ENCODE data around the gene PCAT7. TPM values are rescaled to one million over a fixed set of nuclear protein-coding genes. Genes with fewer than 3 reads are reported as not detected.

Gene PCAT7
- total and polyA plus RNA-seq, 10 of the 15 experiments (the other 5 are each of a cell fraction or from before 2014, with no cell fraction given), result 0.04 TPM; not detected in 9

DNA sequence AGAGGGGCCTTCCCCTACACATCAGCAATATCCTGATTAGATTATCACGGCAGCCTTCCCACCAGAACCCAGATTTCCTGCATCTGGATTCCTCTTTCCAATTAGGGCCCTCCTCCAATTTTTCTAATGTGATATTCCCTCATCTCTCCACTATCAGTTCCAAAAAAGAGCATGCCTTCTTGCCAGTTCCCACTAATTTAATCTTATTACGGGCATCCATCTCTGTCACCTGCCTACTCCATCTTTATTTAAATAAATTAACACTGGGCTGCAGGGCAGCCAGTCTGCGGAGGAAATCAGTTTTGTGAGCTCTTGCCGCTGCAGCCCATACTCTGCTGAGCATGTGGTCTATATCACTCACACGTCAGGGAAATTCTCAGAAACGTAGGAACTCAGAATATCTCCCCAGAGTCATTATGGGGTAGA lies 55.3 kb downstream of the PCAT7 start:
- in situ Hi-C loops (cut with MboI), result no loop called here
- peaks cover 0 to 10% of the 10 kb centered on the region in 2 experiments; a peak in 2 of 4 replicates for H3K27me3 ChIP-seq (replicated peaks in 1 of 2; ENCODE audit: control insufficient read depth in 2 of 2, insufficient read depth in 2 of 2, low read length in 1 of 2)
- no peak overlapping the region for H3K9ac ChIP-seq (ENCODE audit: control insufficient read depth, insufficient read depth, low read length)
- no peaks in the 10 kb centered on the region for H3K79me2 ChIP-seq (ENCODE audit: control insufficient read depth, insufficient read depth, low read length)
- no peak overlapping the region for H3K27ac ChIP-seq (ENCODE audit: control insufficient read depth, insufficient read depth)
- no peak overlapping the region for H3K4me3 ChIP-seq
- 48% methylated on average over 6 of the region's 6 CpGs for WGBS (ENCODE audit: insufficient coverage, insufficient replicate concordance, low lambda C conversion rate, missing lambda C conversion rate)
- H3K36me3 ChIP-seq (ENCODE audit: control insufficient read depth in 2 of 2, insufficient read depth in 2 of 2, low read length in 1 of 2), result no peaks in the 10 kb centered on the region
- CTCF ChIA-PET, result interaction anchor here (0.9 kb wide), 1 partner anchor 13 kb away, joined by 3 read pairs; no protein-coding TSS in a partner anchor
- no peaks in the 10 kb centered on the region for H4K20me1 ChIP-seq (ENCODE audit: control insufficient read depth, insufficient read depth)
- FAIRE-seq, result no peak
- POLR2A ChIA-PET, result no interaction called here
- intact Hi-C loops (cut with micrococcal nuclease; ENCODE audit: unreplicated experiment), result no loop called here
- BruUV-seq (replicated peaks), result no TSS peak
- DNase-seq (ENCODE audit: low read depth, low spot score), result no peak
- RAD21 ChIA-PET (ENCODE audit: unreplicated experiment), result no interaction called here
- peaks cover 3% of the 10 kb centered on the region; the same call in 1 of the 2 replicates for H3K4me1 ChIP-seq (ENCODE audit: control insufficient read depth, insufficient read depth, low read length)
- SMC1A ChIA-PET (ENCODE audit: uncharacterized antibody, unreplicated experiment), result no interaction called here
- ATAC-seq, result no peak
- H3K4me2 ChIP-seq (ENCODE audit: control insufficient read depth, insufficient read depth), result no peak overlapping the region
- no peaks in the 10 kb centered on the region for H3K9me3 ChIP-seq (replicated peaks; ENCODE audit: control insufficient read depth, insufficient read depth, low read length)
- H2AFZ ChIP-seq (ENCODE audit: control insufficient read depth, low read depth, low read length), result no peak overlapping the region
- TF ChIP-seq CREM (IDR thresholded peaks at IDR 0.05; ENCODE audit: low read depth) (no peak), SIX5 (IDR thresholded peaks at IDR 0.05; ENCODE audit: low read depth, low read length, severe bottlenecking) (no peak), RCOR1 (conservative IDR thresholded peaks at IDR 0.05; ENCODE audit: low read depth, low read length) (no peak), ATF7 (IDR thresholded peaks at IDR 0.05; ENCODE audit: low read depth) (no peak), TCF7 (IDR thresholded peaks at IDR 0.05; ENCODE audit: borderline replicate concordance) (no peak), GABPA (IDR thresholded peaks at IDR 0.05; ENCODE audit: low read depth) (no peak), PAX5 (IDR thresholded peaks at IDR 0.05; ENCODE audit: borderline replicate concordance, low read depth, low read length) (no peak), PML (IDR thresholded peaks at IDR 0.05; ENCODE audit: low read length) (no peak), BMI1 (IDR thresholded peaks at IDR 0.05; ENCODE audit: borderline replicate concordance) (no peak), EZH2 (IDR thresholded peaks at IDR 0.05; ENCODE audit: borderline replicate concordance, control insufficient read depth, low read depth, low read length) (no peak), POLR2AphosphoS5 (IDR thresholded peaks at IDR 0.05; ENCODE audit: low read length) (no peak), POU2F2 (IDR thresholded peaks at IDR 0.05; ENCODE audit: borderline replicate concordance, low read depth, low read length) (no peak), TCF12 (IDR thresholded peaks at IDR 0.05; ENCODE audit: low read depth, low read length) (no peak), NR2F1 (conservative IDR thresholded peaks at IDR 0.05) (no peak)
- TF ChIP-seq, protein P1, sequence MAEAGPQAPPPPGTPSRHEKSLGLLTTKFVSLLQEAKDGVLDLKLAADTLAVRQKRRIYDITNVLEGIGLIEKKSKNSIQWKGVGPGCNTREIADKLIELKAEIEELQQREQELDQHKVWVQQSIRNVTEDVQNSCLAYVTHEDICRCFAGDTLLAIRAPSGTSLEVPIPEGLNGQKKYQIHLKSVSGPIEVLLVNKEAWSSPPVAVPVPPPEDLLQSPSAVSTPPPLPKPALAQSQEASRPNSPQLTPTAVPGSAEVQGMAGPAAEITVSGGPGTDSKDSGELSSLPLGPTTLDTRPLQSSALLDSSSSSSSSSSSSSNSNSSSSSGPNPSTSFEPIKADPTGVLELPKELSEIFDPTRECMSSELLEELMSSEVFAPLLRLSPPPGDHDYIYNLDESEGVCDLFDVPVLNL (IDR thresholded peaks at IDR 0.05; ENCODE audit: low read depth, low read length), result no peak
- TF ChIP-seq, protein P2, sequence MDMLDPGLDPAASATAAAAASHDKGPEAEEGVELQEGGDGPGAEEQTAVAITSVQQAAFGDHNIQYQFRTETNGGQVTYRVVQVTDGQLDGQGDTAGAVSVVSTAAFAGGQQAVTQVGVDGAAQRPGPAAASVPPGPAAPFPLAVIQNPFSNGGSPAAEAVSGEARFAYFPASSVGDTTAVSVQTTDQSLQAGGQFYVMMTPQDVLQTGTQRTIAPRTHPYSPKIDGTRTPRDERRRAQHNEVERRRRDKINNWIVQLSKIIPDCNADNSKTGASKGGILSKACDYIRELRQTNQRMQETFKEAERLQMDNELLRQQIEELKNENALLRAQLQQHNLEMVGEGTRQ (IDR thresholded peaks at IDR 0.05; ENCODE audit: borderline replicate concordance, low read depth, low read length), result no peak
- TF ChIP-seq, protein P3, sequence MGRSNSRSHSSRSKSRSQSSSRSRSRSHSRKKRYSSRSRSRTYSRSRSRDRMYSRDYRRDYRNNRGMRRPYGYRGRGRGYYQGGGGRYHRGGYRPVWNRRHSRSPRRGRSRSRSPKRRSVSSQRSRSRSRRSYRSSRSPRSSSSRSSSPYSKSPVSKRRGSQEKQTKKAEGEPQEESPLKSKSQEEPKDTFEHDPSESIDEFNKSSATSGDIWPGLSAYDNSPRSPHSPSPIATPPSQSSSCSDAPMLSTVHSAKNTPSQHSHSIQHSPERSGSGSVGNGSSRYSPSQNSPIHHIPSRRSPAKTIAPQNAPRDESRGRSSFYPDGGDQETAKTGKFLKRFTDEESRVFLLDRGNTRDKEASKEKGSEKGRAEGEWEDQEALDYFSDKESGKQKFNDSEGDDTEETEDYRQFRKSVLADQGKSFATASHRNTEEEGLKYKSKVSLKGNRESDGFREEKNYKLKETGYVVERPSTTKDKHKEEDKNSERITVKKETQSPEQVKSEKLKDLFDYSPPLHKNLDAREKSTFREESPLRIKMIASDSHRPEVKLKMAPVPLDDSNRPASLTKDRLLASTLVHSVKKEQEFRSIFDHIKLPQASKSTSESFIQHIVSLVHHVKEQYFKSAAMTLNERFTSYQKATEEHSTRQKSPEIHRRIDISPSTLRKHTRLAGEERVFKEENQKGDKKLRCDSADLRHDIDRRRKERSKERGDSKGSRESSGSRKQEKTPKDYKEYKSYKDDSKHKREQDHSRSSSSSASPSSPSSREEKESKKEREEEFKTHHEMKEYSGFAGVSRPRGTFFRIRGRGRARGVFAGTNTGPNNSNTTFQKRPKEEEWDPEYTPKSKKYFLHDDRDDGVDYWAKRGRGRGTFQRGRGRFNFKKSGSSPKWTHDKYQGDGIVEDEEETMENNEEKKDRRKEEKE (IDR thresholded peaks at IDR 0.05), result no peak
- TF ChIP-seq, protein P4, sequence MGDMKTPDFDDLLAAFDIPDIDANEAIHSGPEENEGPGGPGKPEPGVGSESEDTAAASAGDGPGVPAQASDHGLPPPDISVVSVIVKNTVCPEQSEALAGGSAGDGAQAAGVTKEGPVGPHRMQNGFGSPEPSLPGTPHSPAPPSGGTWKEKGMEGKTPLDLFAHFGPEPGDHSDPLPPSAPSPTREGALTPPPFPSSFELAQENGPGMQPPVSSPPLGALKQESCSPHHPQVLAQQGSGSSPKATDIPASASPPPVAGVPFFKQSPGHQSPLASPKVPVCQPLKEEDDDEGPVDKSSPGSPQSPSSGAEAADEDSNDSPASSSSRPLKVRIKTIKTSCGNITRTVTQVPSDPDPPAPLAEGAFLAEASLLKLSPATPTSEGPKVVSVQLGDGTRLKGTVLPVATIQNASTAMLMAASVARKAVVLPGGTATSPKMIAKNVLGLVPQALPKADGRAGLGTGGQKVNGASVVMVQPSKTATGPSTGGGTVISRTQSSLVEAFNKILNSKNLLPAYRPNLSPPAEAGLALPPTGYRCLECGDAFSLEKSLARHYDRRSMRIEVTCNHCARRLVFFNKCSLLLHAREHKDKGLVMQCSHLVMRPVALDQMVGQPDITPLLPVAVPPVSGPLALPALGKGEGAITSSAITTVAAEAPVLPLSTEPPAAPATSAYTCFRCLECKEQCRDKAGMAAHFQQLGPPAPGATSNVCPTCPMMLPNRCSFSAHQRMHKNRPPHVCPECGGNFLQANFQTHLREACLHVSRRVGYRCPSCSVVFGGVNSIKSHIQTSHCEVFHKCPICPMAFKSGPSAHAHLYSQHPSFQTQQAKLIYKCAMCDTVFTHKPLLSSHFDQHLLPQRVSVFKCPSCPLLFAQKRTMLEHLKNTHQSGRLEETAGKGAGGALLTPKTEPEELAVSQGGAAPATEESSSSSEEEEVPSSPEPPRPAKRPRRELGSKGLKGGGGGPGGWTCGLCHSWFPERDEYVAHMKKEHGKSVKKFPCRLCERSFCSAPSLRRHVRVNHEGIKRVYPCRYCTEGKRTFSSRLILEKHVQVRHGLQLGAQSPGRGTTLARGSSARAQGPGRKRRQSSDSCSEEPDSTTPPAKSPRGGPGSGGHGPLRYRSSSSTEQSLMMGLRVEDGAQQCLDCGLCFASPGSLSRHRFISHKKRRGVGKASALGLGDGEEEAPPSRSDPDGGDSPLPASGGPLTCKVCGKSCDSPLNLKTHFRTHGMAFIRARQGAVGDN (IDR thresholded peaks at IDR 0.05), result no peak

Measured in GM12878 (cell line).